GM12874 (cell line): ENCODE results near the gene COL8A1.

Source experiments
- TF ChIP-seq, protein P1 (sequence below): IDR thresholded peaks from 2 replicates; pipeline ENCODE4 v1.5.1; 2011; ENCODE audit warnings: low read depth, mild to moderate bottlenecking, control low read depth, low read length, moderate library complexity; ENCODE audit not compliant: insufficient read depth

Gene COL8A1

DNA sequence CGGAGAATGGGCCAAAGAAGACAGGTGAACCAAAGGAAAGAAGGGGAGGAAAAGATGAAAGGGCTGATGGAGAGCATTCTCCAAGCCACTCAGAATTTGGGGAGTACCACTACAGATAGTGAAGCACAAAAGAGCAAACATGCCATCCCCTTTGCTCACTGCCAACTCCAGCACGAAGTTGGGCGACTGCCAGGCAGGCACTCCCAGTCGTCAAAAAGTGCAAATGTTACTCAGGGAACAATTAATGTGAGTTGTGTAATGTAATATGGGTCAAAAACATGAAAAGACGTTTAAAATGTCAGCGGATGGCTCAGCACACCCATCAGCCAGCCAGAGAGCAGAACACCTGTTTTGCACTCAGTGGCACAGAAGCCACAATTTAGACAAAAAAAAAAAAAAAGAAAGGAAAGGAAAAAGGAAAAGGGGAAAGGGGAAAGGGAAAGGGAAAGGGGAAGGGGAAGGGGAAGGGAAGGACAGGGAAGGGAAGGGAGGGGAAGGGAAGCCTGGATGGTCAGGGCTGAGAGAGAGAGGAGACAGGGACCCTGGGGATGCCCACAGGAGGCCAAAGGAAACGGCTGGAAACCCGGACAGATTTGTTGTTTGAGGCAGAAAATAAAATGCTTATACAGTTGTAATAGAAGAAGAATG lies 82.7 kb downstream of the COL8A1 start:
- TF ChIP-seq, protein P1, sequence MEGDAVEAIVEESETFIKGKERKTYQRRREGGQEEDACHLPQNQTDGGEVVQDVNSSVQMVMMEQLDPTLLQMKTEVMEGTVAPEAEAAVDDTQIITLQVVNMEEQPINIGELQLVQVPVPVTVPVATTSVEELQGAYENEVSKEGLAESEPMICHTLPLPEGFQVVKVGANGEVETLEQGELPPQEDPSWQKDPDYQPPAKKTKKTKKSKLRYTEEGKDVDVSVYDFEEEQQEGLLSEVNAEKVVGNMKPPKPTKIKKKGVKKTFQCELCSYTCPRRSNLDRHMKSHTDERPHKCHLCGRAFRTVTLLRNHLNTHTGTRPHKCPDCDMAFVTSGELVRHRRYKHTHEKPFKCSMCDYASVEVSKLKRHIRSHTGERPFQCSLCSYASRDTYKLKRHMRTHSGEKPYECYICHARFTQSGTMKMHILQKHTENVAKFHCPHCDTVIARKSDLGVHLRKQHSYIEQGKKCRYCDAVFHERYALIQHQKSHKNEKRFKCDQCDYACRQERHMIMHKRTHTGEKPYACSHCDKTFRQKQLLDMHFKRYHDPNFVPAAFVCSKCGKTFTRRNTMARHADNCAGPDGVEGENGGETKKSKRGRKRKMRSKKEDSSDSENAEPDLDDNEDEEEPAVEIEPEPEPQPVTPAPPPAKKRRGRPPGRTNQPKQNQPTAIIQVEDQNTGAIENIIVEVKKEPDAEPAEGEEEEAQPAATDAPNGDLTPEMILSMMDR: no peak

DNA sequence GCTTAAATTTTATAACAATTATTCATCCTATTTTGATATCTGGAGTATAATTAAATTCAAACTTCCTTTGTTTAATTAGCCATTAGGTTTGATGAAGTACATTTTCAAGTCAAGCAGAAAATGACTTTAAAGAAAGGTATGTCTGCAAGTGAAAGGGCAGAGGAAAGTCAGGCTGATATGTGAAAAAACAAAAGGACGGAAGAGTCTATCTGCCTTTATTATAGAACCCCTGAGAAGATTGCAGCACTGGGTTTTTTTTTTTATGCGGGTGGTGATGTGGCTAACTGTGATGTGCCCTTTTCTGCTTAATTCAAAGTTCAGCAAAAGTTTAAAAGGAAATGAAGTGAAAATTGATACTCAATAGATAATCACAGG lies 83.2 kb downstream of the COL8A1 start:
- TF ChIP-seq, protein P1: no peak

DNA sequence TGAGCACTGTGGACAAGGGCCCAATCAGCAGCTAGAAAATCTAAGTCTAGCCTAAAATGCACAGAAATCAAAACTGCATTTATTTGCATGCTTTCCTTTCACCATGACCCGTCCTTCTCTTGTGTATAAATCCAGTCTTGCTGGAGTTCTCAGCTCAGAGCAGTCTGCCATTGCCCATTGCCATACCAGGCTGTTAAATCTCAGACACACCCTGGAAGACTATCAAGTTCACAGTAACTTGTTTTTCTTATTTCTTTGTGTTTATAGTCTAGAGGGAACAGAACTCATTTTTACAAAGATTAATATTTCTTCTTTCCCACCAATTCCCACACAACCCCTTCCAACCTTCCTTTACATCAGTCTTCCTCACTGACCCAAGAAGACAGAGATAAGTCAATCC lies 85.9 kb downstream of the COL8A1 start:
- TF ChIP-seq, protein P1: no peak

DNA sequence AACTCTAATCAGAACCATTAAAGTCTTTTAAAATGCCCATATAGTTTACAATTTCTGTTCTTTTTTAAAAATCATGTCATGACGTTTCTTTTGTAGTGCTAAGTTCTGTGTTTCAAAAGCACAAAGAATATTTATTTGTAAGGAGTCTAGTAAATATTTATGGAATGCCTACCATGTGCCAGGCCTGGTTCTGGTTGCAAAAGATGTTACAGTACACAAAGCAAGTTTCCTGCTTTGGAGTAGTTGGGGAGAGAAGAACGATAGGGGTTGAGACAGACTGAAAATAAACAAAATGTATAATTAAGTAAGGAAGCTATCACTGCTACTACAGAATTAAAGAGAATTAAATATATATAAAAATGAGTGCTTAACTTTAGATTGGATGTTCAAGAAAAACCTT lies 92.5 kb downstream of the COL8A1 start:
- TF ChIP-seq, protein P1: no peak

DNA sequence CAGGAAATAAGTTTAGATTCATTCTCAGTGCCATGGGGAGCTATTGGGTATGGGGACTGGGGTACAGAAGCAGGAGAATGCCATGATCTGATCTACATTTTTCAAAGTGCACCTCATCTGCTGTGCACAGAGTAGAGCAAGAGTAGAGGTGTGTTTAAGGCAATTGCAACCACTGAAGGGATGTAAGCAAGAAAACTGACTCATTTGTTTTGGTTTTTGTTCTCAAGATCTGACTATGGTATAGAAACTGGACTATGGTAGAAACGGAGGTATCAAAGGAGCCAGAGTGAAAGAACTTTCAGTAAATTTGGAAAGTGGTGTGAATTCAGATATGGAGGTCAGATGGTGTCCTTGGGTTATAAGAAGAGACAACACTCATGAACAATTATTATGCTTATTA lies 93.1 kb downstream of the COL8A1 start:
- TF ChIP-seq, protein P1: no peak

DNA sequence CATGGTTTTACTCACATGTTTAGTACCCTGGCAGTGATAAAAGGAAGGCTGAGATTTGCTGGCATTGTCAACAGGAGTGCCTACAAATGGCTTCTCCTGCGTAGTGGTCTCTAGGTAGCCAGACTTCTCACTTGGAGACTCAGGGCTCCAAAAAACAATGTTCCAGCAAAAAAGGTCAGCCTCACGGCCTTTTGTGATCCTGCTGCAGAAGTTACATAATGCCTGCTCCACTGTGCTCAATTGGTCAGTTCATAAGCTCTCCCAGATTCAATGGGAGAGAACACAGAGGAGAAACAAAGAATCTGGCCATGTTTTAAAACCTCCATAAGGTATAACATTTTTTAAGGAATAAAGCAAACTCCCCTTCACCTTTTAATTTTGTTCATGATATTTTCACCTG lies 103.2 kb downstream of the COL8A1 start:
- TF ChIP-seq, protein P1: no peak

DNA sequence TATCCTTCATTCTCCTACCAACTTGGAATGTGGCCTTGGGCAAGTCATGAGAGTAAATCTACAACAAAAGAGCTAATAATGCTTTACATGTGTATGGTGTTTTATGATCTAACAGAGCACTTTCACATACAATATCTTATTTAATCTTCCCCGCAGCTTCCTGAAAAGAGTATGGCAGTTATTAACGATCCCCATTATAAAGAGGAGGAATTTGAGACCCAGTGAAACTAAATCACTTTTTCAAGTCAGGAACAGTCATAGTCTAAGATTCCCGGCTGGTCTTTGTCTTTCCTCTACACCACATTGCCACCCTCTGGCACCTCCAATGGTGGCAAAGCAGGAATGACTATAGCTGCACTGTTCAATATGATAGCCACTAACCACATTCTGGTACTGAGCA lies 109.5 kb downstream of the COL8A1 start:
- TF ChIP-seq, protein P1: no peak
